ENCODE measurements around the gene XYLT1. TPM values are rescaled to one million over a fixed set of nuclear protein-coding genes. Genes with fewer than 3 reads are reported as not detected.

XYLT1 gene
- total RNA-seq, 4 donors from 2014 or later, result 5.6 to 14.9 (median 10.8) TPM

DNA sequence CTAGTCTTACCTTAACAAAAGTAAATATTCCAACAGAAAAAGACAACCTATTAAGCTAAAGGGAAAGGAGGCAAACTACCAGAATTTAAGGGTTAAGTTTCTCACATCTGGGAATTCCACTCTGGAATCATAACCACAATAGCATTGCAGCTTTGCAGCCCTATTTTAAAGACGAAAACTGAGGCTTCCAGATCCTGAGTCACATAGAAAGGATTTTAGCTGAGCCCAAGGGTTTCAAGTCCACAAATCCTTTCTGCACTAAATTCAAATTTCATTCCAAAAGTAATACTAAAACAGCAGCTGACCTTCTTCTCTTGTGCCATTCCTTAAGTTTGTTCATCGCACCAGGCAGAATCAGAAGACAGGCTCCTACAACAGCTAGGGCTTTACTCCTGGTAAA, 17.8 kb downstream of the XYLT1 start:
- Histone ChIP-seq H3K27me3 (no peaks in the 10 kb centered on the region), H3K4me1 (no peaks in the 10 kb centered on the region), H3K27ac (no peak overlapping the region), H3K4me3 (replicated peaks in 1 of 3) (no peak overlapping the region), H3K36me3 (no peaks in the 10 kb centered on the region), H3K9me3 (no peaks in the 10 kb centered on the region)
- TF ChIP-seq, protein P1, sequence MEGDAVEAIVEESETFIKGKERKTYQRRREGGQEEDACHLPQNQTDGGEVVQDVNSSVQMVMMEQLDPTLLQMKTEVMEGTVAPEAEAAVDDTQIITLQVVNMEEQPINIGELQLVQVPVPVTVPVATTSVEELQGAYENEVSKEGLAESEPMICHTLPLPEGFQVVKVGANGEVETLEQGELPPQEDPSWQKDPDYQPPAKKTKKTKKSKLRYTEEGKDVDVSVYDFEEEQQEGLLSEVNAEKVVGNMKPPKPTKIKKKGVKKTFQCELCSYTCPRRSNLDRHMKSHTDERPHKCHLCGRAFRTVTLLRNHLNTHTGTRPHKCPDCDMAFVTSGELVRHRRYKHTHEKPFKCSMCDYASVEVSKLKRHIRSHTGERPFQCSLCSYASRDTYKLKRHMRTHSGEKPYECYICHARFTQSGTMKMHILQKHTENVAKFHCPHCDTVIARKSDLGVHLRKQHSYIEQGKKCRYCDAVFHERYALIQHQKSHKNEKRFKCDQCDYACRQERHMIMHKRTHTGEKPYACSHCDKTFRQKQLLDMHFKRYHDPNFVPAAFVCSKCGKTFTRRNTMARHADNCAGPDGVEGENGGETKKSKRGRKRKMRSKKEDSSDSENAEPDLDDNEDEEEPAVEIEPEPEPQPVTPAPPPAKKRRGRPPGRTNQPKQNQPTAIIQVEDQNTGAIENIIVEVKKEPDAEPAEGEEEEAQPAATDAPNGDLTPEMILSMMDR (IDR thresholded peaks at IDR 0.05), result no peak
- TF ChIP-seq POLR2A (IDR thresholded peaks at IDR 0.05), result no peak
- no peak for DNase-seq
- intact Hi-C loops (cut with DNase I), result no loop called here
- 92 to 93% methylated on average over 2 of the region's 2 CpGs for WGBS, 2 donors

DNA sequence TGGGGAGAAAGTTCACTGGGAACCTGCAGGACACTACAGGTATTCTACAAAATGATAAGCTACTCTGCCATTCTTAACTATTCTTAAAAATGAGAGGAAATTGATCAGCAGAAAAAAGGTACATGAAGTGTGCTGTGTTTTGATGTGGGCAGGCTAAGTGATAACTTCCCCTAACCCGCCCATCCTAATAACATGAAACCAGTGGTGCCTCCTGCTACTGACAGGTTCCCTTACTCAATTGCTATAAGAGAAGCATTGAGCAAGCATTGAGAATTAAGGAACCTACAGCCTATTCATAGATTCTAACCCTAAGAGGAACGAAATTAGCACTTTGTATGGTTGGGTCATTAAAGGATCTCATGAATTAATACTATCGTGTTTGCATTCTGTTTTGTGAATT, 18.9 kb downstream of the XYLT1 start:
- Histone ChIP-seq H3K27ac (no peak overlapping the region), H3K4me1 (peaks cover 2 to 6% of the 10 kb centered on the region in 2 donors), H3K27me3 (no peaks in the 10 kb centered on the region), H3K9me3 (no peaks in the 10 kb centered on the region), H3K36me3 (no peaks in the 10 kb centered on the region), H3K4me3 (replicated peaks in 1 of 3) (no peak overlapping the region)
- intact Hi-C loops (cut with DNase I), result no loop called here
- DNase-seq, result no peak
- TF ChIP-seq POLR2A (IDR thresholded peaks at IDR 0.05), result no peak
- TF ChIP-seq, protein P1 (IDR thresholded peaks at IDR 0.05), result no peak
- WGBS, 2 donors, result 90 to 91% methylated on average over 3 of the region's 3 CpGs

DNA sequence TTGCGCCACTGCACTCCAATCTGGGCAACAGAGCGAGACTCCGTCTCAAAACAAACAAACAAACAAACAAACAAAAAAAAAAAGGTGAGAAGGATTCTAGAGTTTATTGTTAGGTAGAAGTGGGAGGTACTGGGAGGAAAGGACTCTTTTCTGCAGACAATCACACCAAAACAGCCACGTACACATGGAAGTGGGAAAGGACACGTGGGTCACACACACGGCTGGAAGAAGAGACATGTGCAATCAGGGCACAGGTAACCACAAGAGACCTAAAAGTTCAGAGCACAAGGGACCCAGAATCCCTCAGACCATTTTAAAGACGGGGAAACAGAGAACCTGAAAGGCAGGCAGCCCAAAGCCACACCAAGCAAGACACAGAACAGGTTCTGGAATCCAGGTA, 20.5 kb downstream of the XYLT1 start:
- no peak for TF ChIP-seq POLR2A (IDR thresholded peaks at IDR 0.05)
- TF ChIP-seq, protein P1 (IDR thresholded peaks at IDR 0.05), result no peak
- no peak overlapping the region for H3K4me3 ChIP-seq (replicated peaks in 1 of 3)
- intact Hi-C loops (cut with DNase I), result no loop called here
- H3K36me3 ChIP-seq, result no peaks in the 10 kb centered on the region
- no peak overlapping the region for H3K27ac ChIP-seq
- no peak for DNase-seq
- H3K4me1 ChIP-seq, result peaks cover 9 to 11% of the 10 kb centered on the region in 2 donors
- H3K9me3 ChIP-seq, result no peaks in the 10 kb centered on the region
- no peaks in the 10 kb centered on the region for H3K27me3 ChIP-seq
- 91 to 93% methylated on average over 7 of the region's 7 CpGs for WGBS, 2 donors

DNA sequence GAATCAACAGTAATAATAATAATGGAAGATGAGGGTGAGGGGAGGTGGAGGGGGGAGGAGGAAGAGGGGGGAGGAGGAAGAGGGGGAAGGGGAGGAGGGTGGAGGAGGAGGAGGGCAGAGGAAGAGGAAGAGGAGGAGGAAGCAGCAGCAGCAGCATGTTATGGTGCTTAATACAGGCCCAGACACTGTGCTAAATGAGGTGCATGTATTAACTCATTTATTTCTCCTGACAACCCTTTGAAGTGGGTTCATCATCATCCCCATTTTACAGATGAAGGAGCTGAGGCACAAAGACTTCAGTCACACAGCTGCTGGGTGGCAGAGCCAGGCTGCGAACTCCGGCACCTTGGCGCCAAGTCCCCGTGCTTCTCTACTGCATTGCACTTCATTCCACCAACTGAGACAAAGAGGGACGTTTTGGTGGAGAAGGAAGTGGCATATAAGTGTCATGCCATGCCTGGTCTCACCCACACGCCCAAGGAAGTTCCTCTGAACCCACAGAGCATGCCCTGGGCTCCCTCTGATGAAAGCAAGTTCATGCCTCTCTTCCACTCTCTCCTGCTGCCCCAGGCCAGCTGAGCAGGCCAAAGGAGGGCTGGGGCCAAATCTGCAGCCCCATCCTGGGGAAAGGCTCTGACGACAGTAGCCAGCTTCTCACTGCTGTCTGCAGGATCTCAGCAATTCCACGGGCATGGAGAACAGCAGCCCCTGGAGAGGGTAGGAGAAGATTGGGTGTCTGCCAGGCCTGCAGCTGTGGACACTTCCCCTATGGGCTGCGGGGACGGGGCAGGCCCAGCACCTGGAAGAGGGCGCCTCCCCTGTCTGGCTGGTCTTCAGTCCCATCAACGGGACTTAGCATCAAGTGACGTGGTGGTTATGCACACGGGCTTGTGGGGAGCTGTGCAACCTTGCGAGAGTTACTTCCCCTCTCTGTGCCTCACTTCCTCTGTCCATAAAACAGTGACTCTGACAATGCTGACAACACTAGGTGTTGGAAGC, 21.8 kb downstream of the XYLT1 start:
- Histone ChIP-seq H3K4me3 (replicated peaks in 1 of 3) (no peak overlapping the region), H3K27me3 (no peaks in the 10 kb centered on the region), H3K27ac (no peak overlapping the region), H3K9me3 (no peaks in the 10 kb centered on the region), H3K4me1 (peaks cover 9 to 11% of the 10 kb centered on the region in 2 donors), H3K36me3 (no peaks in the 10 kb centered on the region)
- TF ChIP-seq, protein P1 (IDR thresholded peaks at IDR 0.05), result no peak
- no peak for TF ChIP-seq POLR2A (IDR thresholded peaks at IDR 0.05)
- 63 to 73% methylated on average over 13 to 14 of the region's 15 CpGs for WGBS, 2 donors
- peak; percentile 13 to 21 for DNase-seq
- intact Hi-C loops (cut with DNase I), result no loop called here

DNA sequence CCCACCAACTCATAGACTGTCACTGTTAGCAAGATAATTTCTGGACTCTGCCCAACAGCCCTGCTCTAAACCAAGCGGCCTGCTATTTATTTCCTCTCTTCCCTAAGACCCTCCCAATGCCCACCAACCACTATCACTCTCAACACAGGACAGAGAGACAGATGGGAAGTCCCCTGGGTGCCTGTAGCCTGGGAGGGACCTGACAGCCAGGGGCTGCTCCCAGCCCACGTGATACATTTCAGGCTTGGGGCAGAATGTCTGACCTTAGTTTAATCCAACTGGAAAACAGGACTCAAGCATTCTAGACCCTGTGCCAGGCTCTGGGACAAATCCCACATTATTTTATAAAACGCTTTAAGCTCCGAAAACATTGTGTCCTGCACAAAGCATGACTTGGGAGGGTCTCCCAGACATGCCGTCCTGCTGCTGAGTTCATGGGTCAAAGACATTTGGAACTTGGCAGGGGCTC, 23.6 kb downstream of the XYLT1 start:
- intact Hi-C loops (cut with DNase I), result no loop called here
- TF ChIP-seq, protein P1 (IDR thresholded peaks at IDR 0.05), result no peak
- TF ChIP-seq POLR2A (IDR thresholded peaks at IDR 0.05), result no peak
- Histone ChIP-seq H3K36me3 (no peaks in the 10 kb centered on the region), H3K27ac (no peak overlapping the region), H3K4me3 (replicated peaks in 1 of 3) (no peak overlapping the region), H3K27me3 (no peaks in the 10 kb centered on the region), H3K9me3 (no peaks in the 10 kb centered on the region), H3K4me1 (peaks cover 9 to 11% of the 10 kb centered on the region in 2 donors)
- DNase-seq, result no peak
- 73 to 75% methylated on average over 5 of the region's 5 CpGs for WGBS, 2 donors

All from thyroid gland (tissue), 4 donors.